Transverse colon (tissue), 4 donors: ENCODE results near the gene TREX2. TPM values are rescaled to one million over a fixed set of nuclear protein-coding genes. Genes with fewer than 3 reads are reported as not detected.

Experiments
- DNase-seq: peaks from one replicate; pipeline ENCODE4 v3.0.0-alpha.2; 2019
- H3K27ac ChIP-seq, 4 donors: fragments of 200-600 bp; sonication (generic); 2 replicates each; pipeline ENCODE4 v1.5.1; 2016 to 2018; ENCODE audit warnings: inconsistent platforms in 4 of 4
- H3K27me3 ChIP-seq: fragments of 200-600 bp; sonication (generic); 2 replicates; pipeline ENCODE4 v1.5.1; 2017; ENCODE audit warnings: inconsistent platforms
- H3K36me3 ChIP-seq, 4 donors: fragments of 200-600 bp; sonication (generic); 2 replicates each; pipeline ENCODE4 v1.5.1; 2017 to 2019; ENCODE audit warnings: inconsistent platforms in 4 of 4
- H3K4me1 ChIP-seq, 4 donors: fragments of 200-600 bp; sonication (generic); 2 replicates each; pipeline ENCODE4 v1.5.1; 2017 to 2020; ENCODE audit warnings: inconsistent platforms in 4 of 4
- H3K4me3 ChIP-seq, 4 donors: fragments of 200-600 bp; sonication (generic); 1 replicate in 1 of 4; 2 replicates in 3 of 4; pipeline versions ENCODE4 v1.5.1 to v1.6.1; 2017 to 2019; ENCODE audit warnings: inconsistent platforms in 4 of 4
- H3K9me3 ChIP-seq, 2 donors: fragments of 200-600 bp; sonication (generic); 2 replicates each; pipeline ENCODE4 v1.5.1; 2017 to 2019; ENCODE audit warnings: inconsistent platforms in 2 of 2
- CTCF ChIP-seq, 5 experiments: fragments of 200-600 bp in 3 of 5; fragments of 450-650 bp in 2 of 5; sonication (generic) in 3 of 5; IDR thresholded peaks; 1 replicate in 2 of 5; 2 replicates in 3 of 5; pipeline ENCODE4 v1.5.1; 2016 to 2017; ENCODE audit warnings: antibody characterized with exemption in 5 of 5, inconsistent platforms in 3 of 5, mild to moderate bottlenecking in 2 of 5, moderate library complexity in 1 of 5
- EP300 ChIP-seq: sonication (generic); formaldehyde crosslinking; IDR thresholded peaks from one replicate; pipeline ENCODE4 v1.6.1; 2017; ENCODE audit warnings: antibody characterized with exemption, low read depth
- POLR2A ChIP-seq: fragments of 450-650 bp; IDR thresholded peaks from one replicate; pipeline ENCODE4 v1.6.1; 2016; ENCODE audit warnings: antibody characterized with exemption, mild to moderate bottlenecking, moderate library complexity
- POLR2AphosphoS5 ChIP-seq, 3 donors: sonication (generic); formaldehyde crosslinking; IDR thresholded peaks; one replicate each; pipeline ENCODE4 v1.6.1; 2016; ENCODE audit warnings: antibody characterized with exemption in 3 of 3
- WGBS, 2 donors: methylation state at CpG; one replicate each; pipeline ENCODE4 v1.1.5; 2018; ENCODE audit warnings: low coverage in 1 of 2; 5-methylcytosine and 5-hydroxymethylcytosine counted together
- in situ Hi-C, 4 donors: fragments of 200-750 bp; cut with MboI; loops; one replicate each; pipeline versions ENCODE4 v1.15.0 to v1.15.1; 2017; ENCODE audit warnings: low sequenced_read_pairs in 3 of 4, low pct_ligation_motif_present in 1 of 4, low pct_unique_long_range_greater_than_20kb in 1 of 4
- intact Hi-C: fragments of 100-400 bp; cut with DNase I; formaldehyde crosslinking; loops from one replicate; pipeline ENCODE4 v1.15.1; 2023; ENCODE audit warnings: low total_unique reads
- small RNA-seq, 4 donors: library from RNA; depleted of rRNA; stranded (forward); fragments of <200 nt; gene quantifications; one replicate each; pipeline ENCODE3, GENCODE V24; 2016
- total RNA-seq, 4 donors: library from RNA; depleted of rRNA; stranded (reverse); fragments of >200 nt; gene quantifications; one replicate each; pipeline ENCODE4 v1.1.0, GENCODE V29; 2016

TREX2 gene
- total RNA-seq, 4 donors from 2014 or later = 0.55 to 2.0 (median 1.4) TPM; not detected in 1

- Histone ChIP-seq H3K36me3 (no peaks in the 10 kb centered on the region), H3K4me1 (no peaks in the 10 kb centered on the region), H3K27me3 (no peaks in the 10 kb centered on the region), H3K9me3 (no peaks in the 10 kb centered on the region), H3K27ac (no peak overlapping the region), H3K4me3 (no peak overlapping the region)
- in situ Hi-C loops (no loop called here), intact Hi-C loops (no loop called here)
- DNase-seq = no peak
- TF ChIP-seq POLR2AphosphoS5 (IDR thresholded peaks at IDR 0.05) (no peak), CTCF (IDR thresholded peaks at IDR 0.05) (no peak), POLR2A (no peak), EP300 (no peak)
- WGBS, 2 donors = 93% methylated on average over 26 of the region's 26 CpGs; no CpG with 5 or more reads in 1 of the 2 donors
Measured at GRCh38 chrX:153395613-153396319, 50.1 kb downstream of the TREX2 start.

GRCh38 chrX:153394612-153395011 is 51.2 kb downstream of the TREX2 start:
- DNase-seq = no peak
- Histone ChIP-seq H3K9me3 (no peaks in the 10 kb centered on the region), H3K27ac (no peak overlapping the region), H3K4me3 (no peak overlapping the region), H3K27me3 (no peaks in the 10 kb centered on the region), H3K36me3 (no peaks in the 10 kb centered on the region), H3K4me1 (no peaks in the 10 kb centered on the region)
- 76% methylated on average over 13 of the region's 13 CpGs; no CpG with 5 or more reads in 1 of the 2 donors for WGBS, 2 donors
- intact Hi-C loops (no loop called here), in situ Hi-C loops (no loop called here)
- no peak for TF ChIP-seq POLR2AphosphoS5 (IDR thresholded peaks at IDR 0.05)
- TF ChIP-seq CTCF (IDR thresholded peaks at IDR 0.05) = no peak
- TF ChIP-seq POLR2A = no peak
- TF ChIP-seq EP300 = no peak

Small RNA genes lying within 50 kb of the gene (small RNA-seq; reads per million reads assigned to genes)
- gene RN7SL667P = 0 reads per million in 4 donors

Other genes starting within 250 kb of the TREX2 start
- gene PNMA6F, start 124.3 kb downstream of the TREX2 start, total RNA-seq = not detected
- gene ZNF275, start 111.9 kb downstream of the TREX2 start, total RNA-seq = 1 to 10 TPM; 5.6 to 8.8 (median 7.1) TPM
- not detected for gene PNMA6E, start 44.7 kb downstream of the TREX2 start, total RNA-seq
- gene ZFP92, start 34.6 kb downstream of the TREX2 start, total RNA-seq = 1 to 10 TPM in 2 of 4 donors, under 1 TPM in 2; 0.27 to 3.0 (median 1.3) TPM
- gene HAUS7, start 24.5 kb upstream of the TREX2 start, total RNA-seq = 10 to 100 TPM in 3 of 4 donors, 1 to 10 TPM in 1; 7.0 to 34.8 (median 12.4) TPM
- 10 to 100 TPM in 2 of 4 donors, 1 to 10 TPM in 2; 3.8 to 67.1 (median 10.5) TPM for gene BGN, start 48.9 kb upstream of the TREX2 start, total RNA-seq
- gene ATP2B3, start 71.6 kb upstream of the TREX2 start, total RNA-seq = not detected
- gene CCNQ, start 153.1 kb upstream of the TREX2 start, total RNA-seq = 10 to 100 TPM in 3 of 4 donors, 1 to 10 TPM in 1; 5.2 to 32.5 (median 26.8) TPM
- not detected for gene DUSP9, start 201.1 kb upstream of the TREX2 start, total RNA-seq
- gene PNCK, start 227.8 kb upstream of the TREX2 start, total RNA-seq = 10 to 100 TPM in 1 of 4 donors, 1 to 10 TPM in 2, not detected in 1; 6.5 to 74.4 (median 7.9) TPM
- gene SLC6A8, start 241.9 kb upstream of the TREX2 start, total RNA-seq = 100 to 1,000 TPM in 3 of 4 donors, 10 to 100 TPM in 1; 61.1 to 332 (median 197) TPM